Epithelial cell of proximal tubule (primary cell): ENCODE measurements around the gene DDX31. TPM values are rescaled to one million over a fixed set of nuclear protein-coding genes. Genes with fewer than 3 reads are reported as not detected.
"Not testable (repeated sequence)": the region's sequence is repeated elsewhere in the genome, so short reads cannot be mapped to it uniquely, and the experiment has no call there.

Experiments used
- DNase-seq: peaks from one replicate; pipeline ENCODE4 v3.0.0-alpha.2; 2011; ENCODE audit warnings: low read depth
- H3K4me3 ChIP-seq: 2 replicates; pipeline ENCODE4 v1.5.1; 2011; ENCODE audit warnings: low read depth, mild to moderate bottlenecking, low read length
- total RNA-seq: library from RNA; depleted of rRNA; stranded (reverse); fragments of >200 nt; gene quantifications from 2 replicates; pipeline ENCODE4 v1.2.3, GENCODE V29; 2015
- TF ChIP-seq, protein P1 (sequence below): conservative IDR thresholded peaks from 2 replicates; pipeline ENCODE4 v1.5.1; 2012; ENCODE audit warnings: low read depth, mild to moderate bottlenecking, low read length

Gene DDX31
- total RNA-seq, result 8.1 and 15.2 TPM in 2 replicates

DNA sequence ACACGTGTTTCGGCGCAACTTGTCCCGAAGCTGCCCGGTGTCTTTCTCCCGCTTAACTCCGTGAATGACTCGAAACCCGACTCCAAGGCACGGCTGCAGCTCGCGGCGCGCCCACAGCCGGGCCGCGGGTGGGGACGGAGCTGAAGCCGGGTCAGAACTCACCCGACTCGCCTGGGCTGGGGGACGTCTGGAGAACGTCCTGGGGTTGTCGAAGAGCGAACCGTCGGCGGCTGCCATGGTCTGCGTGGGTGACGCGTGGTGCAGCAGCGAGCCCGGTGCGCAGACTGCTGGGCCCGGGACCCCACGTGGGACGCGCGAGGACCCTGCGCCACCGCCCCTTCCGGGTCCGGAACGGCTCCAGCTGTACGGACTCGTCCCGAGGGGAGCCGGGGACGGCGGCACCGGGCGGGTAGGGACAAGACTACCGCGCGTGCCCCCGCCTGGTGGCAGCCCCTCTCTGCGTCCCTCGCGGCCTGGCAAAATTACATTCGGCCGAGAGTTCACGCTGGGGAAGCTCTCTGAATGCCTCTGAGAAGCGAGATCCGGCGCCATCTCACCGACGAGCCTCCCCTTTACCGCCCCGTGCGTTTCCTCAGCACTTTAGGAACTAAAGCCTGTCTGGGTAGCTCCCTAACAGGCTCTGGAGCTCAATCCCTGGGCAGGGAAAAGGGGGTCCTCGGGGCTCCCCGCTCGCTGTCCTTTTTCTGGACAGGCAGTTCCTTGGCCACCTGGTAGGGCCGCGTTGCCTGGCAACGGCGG lies at the start of gene DDX31:
TSS of gene DDX31 (minus strand) at position 286 of the 759 bp plus-strand sequence. CDS start at position 237, 49 bp downstream.
- peak within 1 kb of the TSS; percentile 95 for H3K4me3 ChIP-seq
- no peak for DNase-seq

DNA sequence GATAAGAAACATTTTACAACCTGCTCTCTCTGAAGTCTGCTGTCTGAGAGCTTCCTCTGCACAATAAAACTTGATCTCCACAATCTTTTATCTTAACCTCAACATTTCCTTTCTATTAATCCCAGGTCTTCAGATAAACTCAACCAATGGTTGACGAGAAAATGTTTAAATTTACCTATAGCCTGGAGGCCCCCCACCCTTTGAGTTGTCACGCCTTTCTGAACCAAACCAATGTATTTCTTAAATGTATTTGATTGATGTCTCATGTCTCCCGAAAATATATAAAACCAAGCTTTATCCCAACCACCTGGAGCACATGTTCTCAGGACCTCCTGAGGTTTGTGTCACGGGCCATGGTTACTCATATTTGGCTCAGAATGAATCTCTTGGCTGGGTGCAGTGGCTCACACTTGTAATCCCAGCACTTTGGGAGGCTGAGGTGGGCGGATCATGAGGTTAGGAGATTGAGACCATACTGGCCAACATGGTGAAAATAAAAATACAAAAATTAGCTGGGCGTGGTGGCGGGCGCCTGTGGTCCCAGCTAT lies 48.7 kb upstream of the DDX31 start:
- not testable (repeated sequence) for DNase-seq

More for the DNA sequence above, at the start of gene DDX31:
- TF ChIP-seq, protein P1, sequence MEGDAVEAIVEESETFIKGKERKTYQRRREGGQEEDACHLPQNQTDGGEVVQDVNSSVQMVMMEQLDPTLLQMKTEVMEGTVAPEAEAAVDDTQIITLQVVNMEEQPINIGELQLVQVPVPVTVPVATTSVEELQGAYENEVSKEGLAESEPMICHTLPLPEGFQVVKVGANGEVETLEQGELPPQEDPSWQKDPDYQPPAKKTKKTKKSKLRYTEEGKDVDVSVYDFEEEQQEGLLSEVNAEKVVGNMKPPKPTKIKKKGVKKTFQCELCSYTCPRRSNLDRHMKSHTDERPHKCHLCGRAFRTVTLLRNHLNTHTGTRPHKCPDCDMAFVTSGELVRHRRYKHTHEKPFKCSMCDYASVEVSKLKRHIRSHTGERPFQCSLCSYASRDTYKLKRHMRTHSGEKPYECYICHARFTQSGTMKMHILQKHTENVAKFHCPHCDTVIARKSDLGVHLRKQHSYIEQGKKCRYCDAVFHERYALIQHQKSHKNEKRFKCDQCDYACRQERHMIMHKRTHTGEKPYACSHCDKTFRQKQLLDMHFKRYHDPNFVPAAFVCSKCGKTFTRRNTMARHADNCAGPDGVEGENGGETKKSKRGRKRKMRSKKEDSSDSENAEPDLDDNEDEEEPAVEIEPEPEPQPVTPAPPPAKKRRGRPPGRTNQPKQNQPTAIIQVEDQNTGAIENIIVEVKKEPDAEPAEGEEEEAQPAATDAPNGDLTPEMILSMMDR, result no peak

DNA sequence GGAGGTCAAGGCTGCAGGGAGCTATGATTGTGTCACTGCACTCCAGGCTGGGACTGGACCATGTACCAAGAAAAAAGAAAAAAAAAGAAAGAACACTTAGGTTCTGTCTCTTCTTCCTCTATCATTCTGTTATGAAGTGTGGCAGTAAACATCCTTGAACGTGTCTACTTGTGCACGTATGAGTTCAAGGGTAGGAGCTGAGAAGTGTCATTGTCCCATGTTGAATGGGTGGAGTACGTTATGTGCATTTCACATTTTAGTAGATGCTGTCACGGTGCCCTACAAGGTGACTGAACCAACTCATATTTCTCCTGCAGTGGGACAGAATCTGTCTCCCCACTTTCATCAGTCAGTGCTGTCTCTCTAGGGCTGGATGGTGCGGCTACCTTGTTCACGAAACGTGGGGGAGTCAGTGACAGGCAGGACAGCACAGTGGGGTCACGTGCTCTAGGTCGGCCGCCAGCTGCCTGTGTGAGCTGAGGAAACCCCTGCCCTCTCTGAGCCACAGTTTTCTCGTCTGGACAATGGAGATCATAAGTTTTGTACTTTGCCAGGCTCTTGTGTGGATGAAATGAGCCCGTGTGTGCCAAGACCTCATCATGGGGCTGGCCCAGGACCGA lies 47.7 kb upstream of the DDX31 start:
- TF ChIP-seq, protein P1, result no peak
- DNase-seq, result no peak
- H3K4me3 ChIP-seq, result no peak overlapping the region

More for the DNA sequence above, 48.7 kb upstream of the DDX31 start:
- not testable (repeated sequence) for H3K4me3 ChIP-seq

DNA sequence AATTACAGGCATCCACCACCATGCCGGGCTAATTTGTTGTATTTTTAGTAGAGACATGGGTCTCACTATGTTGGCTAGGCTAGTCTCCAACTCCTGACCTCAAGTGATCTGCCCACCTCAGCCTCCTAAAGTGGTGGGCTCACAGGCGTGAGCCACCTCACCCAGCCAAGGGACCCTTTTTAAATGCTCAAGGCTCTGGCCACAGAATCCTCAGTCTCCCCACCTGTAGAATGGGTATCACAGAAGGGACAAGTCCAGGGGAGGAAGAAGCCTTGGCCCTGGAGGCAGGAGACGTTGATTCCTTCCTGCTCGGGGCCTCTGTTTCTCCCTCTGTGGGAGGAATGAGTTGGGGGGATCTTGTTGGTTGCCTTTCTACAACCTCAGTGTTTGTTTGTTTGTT lies 46.2 kb upstream of the DDX31 start:
- no peak overlapping the region for H3K4me3 ChIP-seq
- TF ChIP-seq, protein P1, result no peak
- DNase-seq, result no peak

DNA sequence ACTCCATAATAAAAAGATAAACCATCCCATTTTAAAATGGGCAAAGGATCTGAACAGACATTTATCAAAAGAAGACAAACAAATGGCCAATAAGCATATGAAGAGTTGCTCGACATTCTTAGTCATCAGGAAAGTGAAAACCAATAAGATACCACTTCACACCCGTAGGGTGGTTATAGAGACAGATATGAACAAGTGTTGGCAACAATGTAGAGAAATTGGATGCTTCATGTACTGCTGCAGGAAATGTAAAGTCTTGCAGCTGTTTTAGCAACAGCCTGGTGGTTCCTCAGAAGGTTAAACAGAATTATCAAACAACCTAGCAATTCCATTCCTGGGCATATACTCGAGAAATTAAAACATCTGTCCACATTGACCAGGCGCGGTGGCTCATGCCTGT lies 43.0 kb upstream of the DDX31 start:
- TF ChIP-seq, protein P1, result no peak
- no peak for DNase-seq
- H3K4me3 ChIP-seq, result no peak overlapping the region

DNA sequence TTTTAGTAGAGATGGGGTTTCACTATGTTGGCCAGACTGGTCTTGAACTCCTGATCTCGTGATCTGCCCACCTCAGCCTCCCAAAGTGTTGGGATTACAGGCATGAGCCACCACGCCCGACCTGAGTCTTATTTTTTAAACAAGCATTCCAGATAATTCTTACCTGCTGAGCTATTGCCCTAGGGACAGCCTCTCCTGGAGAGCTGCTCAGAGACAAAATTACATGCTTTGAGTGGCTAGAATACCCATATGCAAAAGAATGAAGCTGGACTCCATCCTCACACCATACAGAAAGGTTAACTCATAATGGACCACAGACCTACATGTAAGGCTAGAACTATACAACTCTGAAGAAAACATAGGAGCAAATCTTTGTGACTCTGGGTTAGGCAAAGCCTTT lies 42.1 kb upstream of the DDX31 start:
- no peak for DNase-seq
- H3K4me3 ChIP-seq, result no peak overlapping the region
- TF ChIP-seq, protein P1, result no peak

DNA sequence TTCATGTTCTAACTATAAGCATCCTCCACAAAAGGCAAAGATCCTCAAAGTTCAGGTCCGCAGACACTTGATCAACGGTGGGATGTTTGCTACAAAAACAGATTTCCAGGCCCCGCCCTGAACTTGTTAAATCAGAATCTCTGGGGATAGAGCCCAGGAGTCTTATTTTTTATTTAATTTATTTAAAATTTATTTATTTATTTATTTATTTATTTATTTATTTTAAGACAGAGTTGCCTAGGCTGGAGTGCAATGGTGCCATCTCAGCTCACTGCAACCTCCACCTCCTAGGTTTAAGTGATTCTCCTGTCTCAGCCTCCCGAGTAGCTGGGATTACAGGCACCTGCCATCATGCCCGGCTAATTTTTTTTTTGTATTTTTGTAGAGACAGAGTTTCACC lies 41.4 kb upstream of the DDX31 start:
- not testable (repeated sequence) for DNase-seq, H3K4me3 ChIP-seq

DNA sequence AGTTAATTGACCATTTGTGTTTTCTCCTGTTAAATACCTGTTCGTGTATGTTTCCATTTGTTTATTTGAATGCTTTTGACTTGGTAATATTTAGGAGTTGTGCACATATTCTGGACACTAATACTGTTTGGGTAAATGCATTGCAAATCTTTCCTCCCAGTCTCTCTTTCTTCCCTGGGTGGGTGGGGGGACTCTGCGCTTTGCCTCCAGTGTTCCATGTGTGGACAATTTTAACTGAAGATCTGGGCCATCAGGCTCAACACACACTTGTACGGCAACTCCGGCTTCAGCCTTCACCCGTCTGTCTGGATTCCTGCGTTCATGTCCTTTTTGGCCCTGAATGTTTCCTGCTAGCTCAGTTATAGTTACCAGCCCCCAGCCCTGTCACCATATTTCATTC lies 40.5 kb upstream of the DDX31 start:
- no peak overlapping the region for H3K4me3 ChIP-seq
- no peak for DNase-seq
- TF ChIP-seq, protein P1, result no peak
